Heart left ventricle (tissue), 16 donors: ENCODE data around the gene HRH3. TPM values are rescaled to one million over a fixed set of nuclear protein-coding genes. Genes with fewer than 3 reads are reported as not detected.

ENCODE experiments used
- ATAC-seq, 4 donors: fragments of 200-7000 bp; cut with Tn5 transposase; one replicate each; pipeline ENCODE4 v1.9.1; 2020 to 2022; ENCODE audit warnings: moderate library complexity in 4 of 4, mild to moderate bottlenecking in 3 of 4, moderate number of reproducible peaks in 1 of 4
- DNase-seq, 5 donors: peaks; one replicate each; pipeline ENCODE4 v3.0.0-alpha.2; 2020
- H3K27ac ChIP-seq, 12 donors: fragments of 200-600 bp; sonication (generic) in 4 of 12; one replicate each; pipeline versions ENCODE4 v1.5.0 to v1.8.0; 2016 to 2022; ENCODE audit warnings: mild to moderate bottlenecking in 2 of 12
- H3K27me3 ChIP-seq, 9 donors: fragments of 200-600 bp; sonication (generic) in 2 of 9; one replicate each; pipeline versions ENCODE4 v1.5.1 to v1.8.0; 2016 to 2022; ENCODE audit warnings: mild to moderate bottlenecking in 3 of 9
- H3K36me3 ChIP-seq, 9 donors: fragments of 200-600 bp; sonication (generic) in 2 of 9; one replicate each; pipeline versions ENCODE4 v1.5.0 to v1.8.0; 2018 to 2022; ENCODE audit warnings: mild to moderate bottlenecking in 2 of 9
- H3K4me1 ChIP-seq, 12 donors: fragments of 200-600 bp; sonication (generic) in 4 of 12; one replicate each; pipeline versions ENCODE4 v1.5.0 to v1.8.0; 2016 to 2022; ENCODE audit warnings: mild to moderate bottlenecking in 3 of 12
- H3K4me3 ChIP-seq, 12 donors: fragments of 200-600 bp; sonication (generic) in 4 of 12; one replicate each; pipeline versions ENCODE4 v1.5.0 to v1.8.0; 2017 to 2022; ENCODE audit warnings: mild to moderate bottlenecking in 9 of 12, moderate library complexity in 4 of 12
- H3K9me3 ChIP-seq, 12 donors: fragments of 200-600 bp; sonication (generic) in 4 of 12; one replicate each; pipeline versions ENCODE4 v1.5.0 to v1.8.0; 2016 to 2022; ENCODE audit warnings: mild to moderate bottlenecking in 1 of 12
- POLR2A ChIP-seq, 2 donors: fragments of 450-650 bp; IDR thresholded peaks; one replicate each; pipeline ENCODE4 v1.6.1; 2017; ENCODE audit warnings: antibody characterized with exemption in 2 of 2, mild to moderate bottlenecking in 2 of 2, moderate library complexity in 2 of 2
- WGBS, 4 donors: extraction: QIAGEN DNeasy Blood & Tissue Kit in 2 of 4; methylation state at CpG; one replicate each; pipeline versions ENCODE4 v1.1.5 to v1.1.7; 2013 to 2018; 5-methylcytosine and 5-hydroxymethylcytosine counted together
- intact Hi-C, 10 donors: fragments of 100-400 bp; cut with DNase I; formaldehyde crosslinking; loops; one replicate each; pipeline versions ENCODE4 v1.11.1 to v1.14.2; 2022
- polyA plus RNA-seq, 2 donors: library from polyadenylated mRNA; stranded (reverse); fragments of 200-250 nt; gene quantifications; one replicate each; pipeline ENCODE4 v1.2.3, GENCODE V29; 2013
- total RNA-seq, 9 donors: library from RNA; depleted of rRNA in 2 of 9; stranded (reverse); fragments of >200 nt in 2 of 9; fragmentation: NEBNext Ultra II Directional in 3 of 9; extraction: Animal tissue kit (Norgen Biotek cat#: 25700) in 3 of 9; gene quantifications; one replicate each; pipeline versions ENCODE4 v1.1.0 to v1.2.4, GENCODE V29; 2016 to 2023
- TF ChIP-seq, protein P1 (sequence below), 12 donors: fragments of 200-600 bp; sonication (generic) in 4 of 12; IDR thresholded peaks; one replicate each; pipeline versions ENCODE4 v1.5.0 to v1.8.0; 2018 to 2022; ENCODE audit warnings: antibody characterized with exemption in 12 of 12, mild to moderate bottlenecking in 5 of 12
- donor health status: ischemic (EF 13 %, LVEDD 7.1; RV severe dilation, severe dysfunction).
- donor health status: healthy with polysubstance abuse.
- donor health status: DM: no; HTN: yes; CAD: no.
- donor health status: DM: no; HTN: no; CAD: no.
- donor health status: ischemic (EF 25% LVEDD 6.9; RV normal size, moderate dysfunction).
- donor health status: ischemic (EF 25% LVEDD 5.7; RV mildly dilated, moderate dysfunction).
- donor health status: healthy.
- donor health status: DM: yes; HTN: yes; CAD: no.
- donor health status: ischemic (EF 35%, LVEDD 5.7; RV mildly dilated, moderate dysfunction).
- donor health status: nonischemic (EF 11% LVEDD 7.7; RV severe dilation, severe dysfunction).
- donor health status: DM: yes; HTN: yes; CAD: no.
- donor health status: PGD.
- donor health status: ischemic (EF 29% LVEDD 5.4; RV normal size, mild dysfunction).
- donor health status: nonischemic (EF 23%, LVEDD 6.1; RV moderate dilation, normal function).

Gene HRH3
- total and polyA plus RNA-seq, 11 donors, result not detected

DNA sequence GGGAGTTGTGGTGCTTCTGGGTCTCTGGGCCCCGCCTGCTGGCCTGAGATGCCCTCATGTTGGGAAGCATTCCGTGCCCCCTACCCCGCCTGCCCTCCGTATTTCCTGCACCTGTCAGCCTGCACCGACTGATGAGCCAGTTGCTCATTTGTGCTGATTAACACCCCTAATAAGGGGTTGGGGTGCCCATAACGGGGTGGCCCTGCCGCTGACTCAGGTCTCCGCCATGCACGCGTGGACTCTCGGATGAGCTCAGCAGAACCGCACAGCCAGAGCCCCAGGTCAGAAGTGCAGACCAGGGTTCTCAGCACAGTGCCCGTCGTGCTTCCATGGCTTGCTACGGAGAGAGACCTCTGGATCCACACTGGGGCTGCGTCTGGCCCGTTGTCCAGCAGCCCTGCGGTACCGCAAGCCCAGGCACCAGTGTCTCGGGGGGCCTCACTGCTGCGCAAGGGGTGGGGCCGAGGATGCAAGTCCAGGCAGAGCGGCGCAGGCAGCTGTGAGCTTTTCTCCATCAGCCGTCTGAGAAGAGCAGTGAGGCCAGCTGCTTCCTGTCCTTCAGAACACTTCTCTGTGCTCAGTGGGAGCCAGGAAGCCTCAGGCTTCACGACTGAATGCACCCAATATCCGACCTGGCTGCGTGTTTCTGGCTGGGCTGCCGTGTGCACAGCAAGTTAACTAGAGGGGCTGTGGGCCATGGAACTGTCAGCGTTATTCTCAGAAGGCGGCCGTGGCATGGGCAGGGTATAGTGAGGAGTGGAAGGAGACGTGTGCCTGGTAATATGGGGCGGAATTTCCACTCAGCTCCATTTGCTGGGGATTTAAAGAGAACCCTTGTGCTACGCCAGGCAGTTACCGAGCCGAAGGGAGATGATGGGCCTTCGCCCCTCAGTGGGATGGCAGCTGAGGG lies 18.6 kb downstream of the HRH3 start:
- Histone ChIP-seq H3K4me1 (no peaks in the 10 kb centered on the region), H3K9me3 (no peaks in the 10 kb centered on the region), H3K27ac (no peak overlapping the region), H3K4me3 (no peak overlapping the region), H3K27me3 (no peaks in the 10 kb centered on the region), H3K36me3 (peaks cover 0 to 71% (median 63%) of the 10 kb centered on the region in 9 donors)
- WGBS, 4 donors, result 73 to 87% (median 82%) methylated on average over 24 to 38 of the region's 38 CpGs
- no peak for TF ChIP-seq POLR2A (IDR thresholded peaks at IDR 0.05)
- TF ChIP-seq, protein P1, sequence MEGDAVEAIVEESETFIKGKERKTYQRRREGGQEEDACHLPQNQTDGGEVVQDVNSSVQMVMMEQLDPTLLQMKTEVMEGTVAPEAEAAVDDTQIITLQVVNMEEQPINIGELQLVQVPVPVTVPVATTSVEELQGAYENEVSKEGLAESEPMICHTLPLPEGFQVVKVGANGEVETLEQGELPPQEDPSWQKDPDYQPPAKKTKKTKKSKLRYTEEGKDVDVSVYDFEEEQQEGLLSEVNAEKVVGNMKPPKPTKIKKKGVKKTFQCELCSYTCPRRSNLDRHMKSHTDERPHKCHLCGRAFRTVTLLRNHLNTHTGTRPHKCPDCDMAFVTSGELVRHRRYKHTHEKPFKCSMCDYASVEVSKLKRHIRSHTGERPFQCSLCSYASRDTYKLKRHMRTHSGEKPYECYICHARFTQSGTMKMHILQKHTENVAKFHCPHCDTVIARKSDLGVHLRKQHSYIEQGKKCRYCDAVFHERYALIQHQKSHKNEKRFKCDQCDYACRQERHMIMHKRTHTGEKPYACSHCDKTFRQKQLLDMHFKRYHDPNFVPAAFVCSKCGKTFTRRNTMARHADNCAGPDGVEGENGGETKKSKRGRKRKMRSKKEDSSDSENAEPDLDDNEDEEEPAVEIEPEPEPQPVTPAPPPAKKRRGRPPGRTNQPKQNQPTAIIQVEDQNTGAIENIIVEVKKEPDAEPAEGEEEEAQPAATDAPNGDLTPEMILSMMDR (IDR thresholded peaks at IDR 0.05), result no peak
- ATAC-seq, result peak in 1 of 4 donors; percentile 43
- intact Hi-C loops, result no loop called here
- DNase-seq, result peak in 2 of 5 donors; percentile 13 to 24

DNA sequence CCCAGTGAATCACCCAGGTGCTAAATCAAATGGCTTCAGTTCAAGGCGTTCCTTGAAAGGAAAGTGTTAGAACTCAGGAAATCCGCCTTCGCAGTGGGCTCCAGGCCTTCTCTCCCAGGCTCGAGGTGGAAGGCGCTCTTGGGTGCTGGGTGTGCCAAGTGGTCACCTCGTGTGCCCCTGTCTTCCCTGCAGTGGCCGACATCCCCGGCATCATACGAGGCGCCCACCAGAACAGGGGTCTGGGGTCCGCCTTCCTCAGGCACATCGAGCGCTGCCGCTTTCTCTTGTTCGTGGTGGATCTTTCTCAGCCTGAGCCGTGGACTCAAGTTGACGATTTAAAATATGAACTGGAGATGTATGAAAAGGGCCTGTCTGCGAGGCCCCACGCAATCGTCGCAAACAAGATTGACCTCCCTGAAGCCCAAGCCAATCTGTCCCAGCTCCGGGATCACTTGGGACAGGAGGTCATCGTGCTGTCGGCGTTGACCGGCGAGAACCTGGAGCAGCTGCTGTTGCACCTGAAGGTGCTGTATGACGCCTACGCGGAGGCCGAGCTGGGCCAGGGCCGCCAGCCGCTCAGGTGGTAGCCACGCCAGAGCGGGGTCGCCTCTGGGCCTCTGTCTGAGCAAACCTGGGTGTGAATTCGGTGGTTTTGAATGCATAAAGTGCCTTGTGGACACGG lies 19.4 kb downstream of the HRH3 start:
- no peaks in the 10 kb centered on the region for H3K9me3 ChIP-seq
- H3K27me3 ChIP-seq, result no peaks in the 10 kb centered on the region
- no peaks in the 10 kb centered on the region for H3K4me1 ChIP-seq
- ATAC-seq, result no peak
- TF ChIP-seq, protein P1 (IDR thresholded peaks at IDR 0.05), result no peak
- no peak for TF ChIP-seq POLR2A (IDR thresholded peaks at IDR 0.05)
- no peak overlapping the region for H3K4me3 ChIP-seq
- no peak overlapping the region for H3K27ac ChIP-seq
- 94 to 96% (median 95%) methylated on average over 38 of the region's 38 CpGs for WGBS, 4 donors
- DNase-seq, result peak in 2 of 5 donors; percentile 10 to 12
- peaks cover 0 to 78% (median 71%) of the 10 kb centered on the region in 9 donors for H3K36me3 ChIP-seq
- intact Hi-C loops, result no loop called here

DNA sequence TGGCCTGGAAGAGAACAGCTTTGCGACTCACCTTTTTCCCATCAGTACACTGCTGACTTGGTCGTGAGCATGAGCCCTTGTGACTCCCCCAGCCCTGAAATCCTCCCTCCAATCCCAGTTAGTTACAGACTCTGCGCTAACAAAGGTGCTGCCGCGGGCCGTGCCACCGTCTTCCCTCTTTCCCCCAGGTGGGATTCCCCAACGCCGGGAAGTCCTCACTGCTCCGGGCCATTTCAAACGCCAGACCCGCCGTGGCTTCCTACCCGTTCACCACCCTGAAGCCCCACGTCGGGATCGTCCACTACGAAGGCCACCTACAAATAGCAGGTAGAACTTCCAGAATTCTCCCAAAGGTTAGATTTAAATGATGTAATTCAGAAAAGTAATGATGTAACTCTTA lies 21.1 kb downstream of the HRH3 start:
- TF ChIP-seq POLR2A (IDR thresholded peaks at IDR 0.05), result no peak
- TF ChIP-seq, protein P1 (IDR thresholded peaks at IDR 0.05), result no peak
- Histone ChIP-seq H3K27ac (no peak overlapping the region), H3K36me3 (peaks cover 0 to 93% (median 81%) of the 10 kb centered on the region in 9 donors), H3K4me1 (no peaks in the 10 kb centered on the region), H3K9me3 (no peaks in the 10 kb centered on the region), H3K27me3 (no peaks in the 10 kb centered on the region), H3K4me3 (no peak overlapping the region)
- intact Hi-C loops, result loop anchor here in 2 of 10 donors (10.0 kb wide), 2 partner anchors 76 to 186 kb away; partner anchors contain the start of gene RPS21 (in 1 of the 2)
- ATAC-seq, result no peak
- DNase-seq, result peak in 2 of 5 donors; percentile 6 to 10
- 96 to 98% (median 97%) methylated on average over 18 of the region's 18 CpGs for WGBS, 4 donors

DNA sequence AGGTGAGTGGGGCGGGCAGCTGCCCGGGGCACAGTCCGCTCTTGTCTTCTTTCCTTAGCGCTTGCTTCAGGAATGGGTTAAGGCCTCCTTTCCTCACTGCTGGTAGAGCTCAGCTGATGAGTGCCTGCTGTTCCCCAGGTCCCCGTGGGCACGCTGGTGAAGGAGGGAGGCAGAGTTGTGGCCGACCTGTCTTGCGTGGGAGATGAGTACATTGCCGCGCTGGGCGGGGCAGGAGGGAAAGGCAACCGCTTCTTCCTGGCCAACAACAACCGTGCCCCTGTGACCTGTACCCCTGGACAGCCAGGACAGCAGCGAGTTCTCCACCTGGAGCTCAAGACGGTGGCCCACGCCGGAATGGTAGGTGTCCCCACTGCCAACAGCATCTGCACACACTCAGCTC lies 21.6 kb downstream of the HRH3 start:
- no peak overlapping the region for H3K27ac ChIP-seq
- peak in 2 of 5 donors; percentile 10 to 19 for DNase-seq
- peaks cover 0 to 98% (median 85%) of the 10 kb centered on the region in 9 donors for H3K36me3 ChIP-seq

More for the DNA sequence above, 21.6 kb downstream of the HRH3 start:
- Histone ChIP-seq H3K9me3 (no peaks in the 10 kb centered on the region), H3K4me3 (no peak overlapping the region), H3K27me3 (no peaks in the 10 kb centered on the region), H3K4me1 (no peaks in the 10 kb centered on the region)
- no peak for TF ChIP-seq POLR2A (IDR thresholded peaks at IDR 0.05)
- TF ChIP-seq, protein P1 (IDR thresholded peaks at IDR 0.05), result no peak
- intact Hi-C loops, result loop anchor here in 2 of 10 donors (10.0 kb wide), 2 partner anchors 76 to 186 kb away; partner anchors contain the start of gene RPS21 (in 1 of the 2)
- ATAC-seq, result no peak
- WGBS, 4 donors, result 89 to 95% (median 92%) methylated on average over 16 to 17 of the region's 17 CpGs
